Prostate gland (tissue), 2 donors: ENCODE results near the gene CAPS. TPM values are rescaled to one million over a fixed set of nuclear protein-coding genes. Genes with fewer than 3 reads are reported as not detected.

ENCODE experiments used
- DNase-seq: peaks from one replicate; pipeline ENCODE4 v3.0.0-alpha.2; 2019; ENCODE audit warnings: low spot score
- H3K27ac ChIP-seq, 2 donors: fragments of 200-600 bp; sonication (generic); 2 replicates each; pipeline ENCODE4 v1.5.1; 2017 to 2019
- H3K27me3 ChIP-seq: fragments of 200-600 bp; sonication (generic); replicated peaks from 2 replicates; pipeline ENCODE4 v1.5.1; 2019; ENCODE audit not compliant: insufficient read depth
- H3K36me3 ChIP-seq, 2 donors: fragments of 200-600 bp; sonication (generic); 1 replicate in 1 of 2; 2 replicates in 1 of 2; pipeline versions ENCODE4 v1.5.1 to v1.8.1; 2017 to 2019
- H3K4me1 ChIP-seq: fragments of 200-600 bp; sonication (generic); replicated peaks from 2 replicates; pipeline ENCODE4 v1.5.1; 2019
- H3K4me3 ChIP-seq, 2 donors: fragments of 200-600 bp; sonication (generic); 2 replicates each; pipeline ENCODE4 v1.5.1; 2017 to 2019
- H3K9me3 ChIP-seq: fragments of 200-600 bp; sonication (generic); 2 replicates; pipeline ENCODE4 v1.5.1; 2017
- CTCF ChIP-seq, 4 experiments: fragments of 200-600 bp in 2 of 4; fragments of 450-650 bp in 2 of 4; sonication (generic) in 2 of 4; IDR thresholded peaks; 1 replicate in 3 of 4; 2 replicates in 1 of 4; pipeline ENCODE4 v1.5.1; 2016 to 2019; ENCODE audit warnings: antibody characterized with exemption in 4 of 4, mild to moderate bottlenecking in 2 of 4, moderate library complexity in 2 of 4
- POLR2A ChIP-seq: fragments of 450-650 bp; IDR thresholded peaks from one replicate; pipeline ENCODE4 v1.6.1; 2016; ENCODE audit warnings: antibody characterized with exemption, mild to moderate bottlenecking
- POLR2AphosphoS5 ChIP-seq: sonication (generic); formaldehyde crosslinking; IDR thresholded peaks from one replicate; pipeline ENCODE4 v1.6.1; 2017; ENCODE audit warnings: antibody characterized with exemption
- WGBS: methylation state at CpG from one replicate; pipeline ENCODE4 v1.1.5; 2018; 5-methylcytosine and 5-hydroxymethylcytosine counted together
- intact Hi-C: fragments of 100-400 bp; cut with DNase I; formaldehyde crosslinking; loops from one replicate; pipeline ENCODE4 v1.14.2; 2022
- total RNA-seq, 2 donors: library from RNA; depleted of rRNA; stranded (reverse); fragments of >200 nt; gene quantifications; one replicate each; pipeline ENCODE4 v1.1.0, GENCODE V29; 2016

Gene CAPS
- total RNA-seq, 2 donors from 2014 or later: 27.9 to 36.8 TPM

DNA sequence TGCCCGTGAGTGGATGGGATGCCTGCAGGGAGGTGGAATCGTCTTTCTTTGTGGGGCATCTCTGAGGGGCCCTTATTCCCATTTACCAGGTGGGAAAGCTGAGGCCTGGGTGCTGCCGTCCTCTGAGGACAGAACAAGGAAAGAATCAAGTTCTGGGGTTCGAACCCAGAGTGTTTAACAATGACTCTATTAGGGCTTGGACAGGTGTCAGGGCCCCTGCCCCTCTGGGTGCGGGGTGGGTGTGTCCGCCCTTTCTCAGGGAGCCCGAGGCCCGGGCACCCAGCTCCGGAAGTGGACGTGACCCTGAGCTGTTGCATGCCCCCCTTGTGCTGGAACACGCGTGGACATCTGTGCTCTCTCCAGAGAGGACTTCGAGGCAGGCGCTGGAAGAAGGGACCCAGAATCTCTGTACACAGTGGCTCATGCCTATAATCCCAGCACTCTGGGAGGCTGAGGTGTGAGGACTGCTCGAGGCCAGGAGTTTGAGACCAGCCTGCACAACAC, 21.2 kb upstream of the CAPS start:
- no peaks in the 10 kb centered on the region for H3K36me3 ChIP-seq
- H3K4me1 ChIP-seq: no peaks in the 10 kb centered on the region
- H3K4me3 ChIP-seq: no peak overlapping the region
- intact Hi-C loops: loop anchor here (1.0 to 2.0 kb wide), 2 partner anchors 64 to 89 kb away; no protein-coding TSS in a partner anchor
- peak overlapping the region in 1 of 2 donors; percentile 4 for H3K27ac ChIP-seq
- TF ChIP-seq POLR2A: no peak
- no peaks in the 10 kb centered on the region for H3K9me3 ChIP-seq
- H3K27me3 ChIP-seq: no peaks in the 10 kb centered on the region
- no peak for DNase-seq
- 72% methylated on average over 15 of the region's 15 CpGs for WGBS

DNA sequence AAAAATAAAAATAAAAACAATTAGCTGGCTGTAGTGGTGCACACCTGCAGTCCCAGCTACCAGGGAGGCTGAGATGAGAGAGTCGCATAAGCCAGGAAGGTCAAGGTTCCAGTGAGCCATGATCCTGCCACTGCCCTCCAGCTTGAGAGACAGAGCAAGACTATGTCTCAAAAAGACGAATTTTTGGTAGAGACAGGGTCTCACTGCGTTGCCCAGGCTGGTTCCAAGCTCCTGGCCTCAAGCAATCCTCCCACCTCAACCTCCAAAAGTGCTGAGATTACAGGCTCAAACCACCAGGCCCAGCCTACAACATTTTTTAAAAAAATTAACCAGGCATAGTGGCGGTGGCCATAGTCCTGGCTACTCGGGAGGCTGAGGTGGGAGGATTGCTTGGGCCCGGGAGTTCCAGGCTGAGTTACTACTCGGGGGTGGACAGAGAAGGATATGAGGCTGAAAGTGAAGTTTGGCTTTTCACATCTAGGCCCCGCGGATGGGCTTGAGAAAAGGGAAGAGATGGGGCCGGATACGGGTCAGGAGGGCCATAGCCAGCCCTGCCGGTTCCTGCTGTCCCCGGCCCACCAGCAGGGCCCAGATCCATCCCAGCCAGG, 20.7 kb upstream of the CAPS start:
- TF ChIP-seq POLR2AphosphoS5 (no peak), CTCF (IDR thresholded peaks at IDR 0.05) (no peak), POLR2A (no peak)
- DNase-seq: no peak
- peak overlapping the region in 1 of 2 donors; percentile 4 for H3K27ac ChIP-seq
- intact Hi-C loops: loop anchor here (2.0 kb wide), 1 partner anchor 65 kb away; no protein-coding TSS in a partner anchor
- 48% methylated on average over 13 of the region's 13 CpGs for WGBS
- H3K36me3 ChIP-seq: no peaks in the 10 kb centered on the region
- no peaks in the 10 kb centered on the region for H3K27me3 ChIP-seq
- no peaks in the 10 kb centered on the region for H3K9me3 ChIP-seq
- no peaks in the 10 kb centered on the region for H3K4me1 ChIP-seq
- H3K4me3 ChIP-seq: no peak overlapping the region

GRCh38 chr19:5893907-5894703, 19.9 kb upstream of the CAPS start:
- 42% methylated on average over 28 of the region's 28 CpGs for WGBS
- Histone ChIP-seq H3K4me3 (no peak overlapping the region), H3K9me3 (no peaks in the 10 kb centered on the region), H3K27ac (peak overlapping the region in 1 of 2 donors; percentile 4), H3K4me1 (no peaks in the 10 kb centered on the region), H3K36me3 (no peaks in the 10 kb centered on the region), H3K27me3 (no peaks in the 10 kb centered on the region)
- intact Hi-C loops: loop anchor here (2.0 kb wide), 1 partner anchor 65 kb away; no protein-coding TSS in a partner anchor
- peak; percentile 61 for DNase-seq
- TF ChIP-seq POLR2A (no peak), POLR2AphosphoS5 (no peak), CTCF (IDR thresholded peaks at IDR 0.05) (no peak)

DNA sequence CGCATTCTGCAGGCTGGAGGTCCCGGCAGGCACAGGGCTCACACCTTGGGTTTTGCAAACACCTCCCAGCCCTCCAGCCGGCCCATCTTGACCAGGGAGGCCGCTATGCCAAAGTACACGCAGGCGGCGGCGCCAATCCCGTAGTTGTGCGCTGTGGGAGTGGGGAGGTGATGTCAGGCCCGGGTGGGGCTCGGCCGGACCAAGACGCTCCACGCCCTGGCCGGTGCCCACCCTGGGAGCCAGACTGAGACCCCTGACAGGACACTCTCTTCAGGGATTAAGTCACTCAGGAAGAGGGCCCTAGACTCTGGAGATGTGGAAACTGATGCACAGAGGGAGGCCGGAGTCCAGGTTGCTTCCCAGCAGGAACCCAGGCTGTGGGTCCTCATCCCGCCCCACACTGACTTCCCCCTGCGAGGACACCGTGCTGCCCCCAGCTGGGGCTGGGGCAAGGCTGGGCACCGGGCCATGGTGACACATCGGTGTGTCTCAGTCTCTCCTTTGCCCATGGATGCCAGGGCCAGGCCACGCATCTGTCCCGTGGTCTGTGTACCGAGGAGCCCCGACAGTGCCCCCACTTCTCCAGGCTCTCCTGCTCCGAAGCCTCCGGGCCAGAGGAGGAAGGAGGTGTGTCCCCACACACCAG, 19.2 kb upstream of the CAPS start:
- Histone ChIP-seq H3K4me1 (no peaks in the 10 kb centered on the region), H3K27me3 (no peaks in the 10 kb centered on the region), H3K27ac (peak overlapping the region; percentile 4 to 27), H3K36me3 (no peaks in the 10 kb centered on the region), H3K4me3 (no peak overlapping the region), H3K9me3 (no peaks in the 10 kb centered on the region)
- TF ChIP-seq POLR2AphosphoS5: no peak
- no peak for TF ChIP-seq POLR2A
- TF ChIP-seq CTCF (IDR thresholded peaks at IDR 0.05): no peak
- intact Hi-C loops: no loop called here
- no peak for DNase-seq
- WGBS: 51% methylated on average over 25 of the region's 28 CpGs

GRCh38 chr19:5895409-5895808, 18.6 kb upstream of the CAPS start:
- TF ChIP-seq POLR2AphosphoS5 (no peak), CTCF (IDR thresholded peaks at IDR 0.05) (no peak), POLR2A (no peak)
- Histone ChIP-seq H3K9me3 (no peaks in the 10 kb centered on the region), H3K4me3 (no peak overlapping the region), H3K4me1 (no peaks in the 10 kb centered on the region), H3K27me3 (no peaks in the 10 kb centered on the region), H3K27ac (peak overlapping the region; percentile 4 to 27), H3K36me3 (no peaks in the 10 kb centered on the region)
- WGBS: 58% methylated on average over 15 of the region's 15 CpGs
- no peak for DNase-seq
- intact Hi-C loops: no loop called here
